PFSK-1 (cell line): ENCODE data around the gene CCT6A.

Source experiments
- POLR2AphosphoS5 ChIP-seq: IDR thresholded peaks from 2 replicates; pipeline ENCODE4 v1.6.1; 2012; ENCODE audit warnings: low read depth, mild to moderate bottlenecking, control low read depth, low read length, moderate library complexity
- TAF1 ChIP-seq: IDR thresholded peaks from 2 replicates; pipeline ENCODE4 v1.6.1; 2012; ENCODE audit warnings: low read length, control low read depth, borderline replicate concordance; ENCODE audit not compliant: insufficient read depth
- TF ChIP-seq, protein P1 (sequence below), 2 experiments: IDR thresholded peaks; 2 replicates each; pipeline versions ENCODE4 v1.6.1 to v1.8.0; 2011 to 2012; ENCODE audit warnings: low read depth in 2 of 2, low read length in 2 of 2, control low read depth in 1 of 2, inconsistent platforms in 1 of 2, mild to moderate bottlenecking in 1 of 2, moderate library complexity in 1 of 2; ENCODE audit not compliant: insufficient read depth in 1 of 2

DNA sequence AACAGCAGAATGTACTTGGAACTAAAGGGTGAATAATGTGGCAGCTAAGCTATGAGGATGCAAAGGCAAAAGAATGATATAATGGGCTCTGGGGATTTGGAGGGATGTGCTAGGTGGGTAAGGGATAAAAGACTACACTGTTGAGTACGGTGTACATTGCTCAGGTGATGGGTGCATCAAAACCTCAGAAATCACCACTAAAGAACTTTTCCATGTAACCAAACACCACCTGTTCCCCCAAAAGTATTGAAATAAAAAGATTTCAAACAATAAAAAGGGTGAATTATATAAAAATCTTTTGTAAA is 56.3 kb downstream of the CCT6A start:
- TF ChIP-seq, protein P1, sequence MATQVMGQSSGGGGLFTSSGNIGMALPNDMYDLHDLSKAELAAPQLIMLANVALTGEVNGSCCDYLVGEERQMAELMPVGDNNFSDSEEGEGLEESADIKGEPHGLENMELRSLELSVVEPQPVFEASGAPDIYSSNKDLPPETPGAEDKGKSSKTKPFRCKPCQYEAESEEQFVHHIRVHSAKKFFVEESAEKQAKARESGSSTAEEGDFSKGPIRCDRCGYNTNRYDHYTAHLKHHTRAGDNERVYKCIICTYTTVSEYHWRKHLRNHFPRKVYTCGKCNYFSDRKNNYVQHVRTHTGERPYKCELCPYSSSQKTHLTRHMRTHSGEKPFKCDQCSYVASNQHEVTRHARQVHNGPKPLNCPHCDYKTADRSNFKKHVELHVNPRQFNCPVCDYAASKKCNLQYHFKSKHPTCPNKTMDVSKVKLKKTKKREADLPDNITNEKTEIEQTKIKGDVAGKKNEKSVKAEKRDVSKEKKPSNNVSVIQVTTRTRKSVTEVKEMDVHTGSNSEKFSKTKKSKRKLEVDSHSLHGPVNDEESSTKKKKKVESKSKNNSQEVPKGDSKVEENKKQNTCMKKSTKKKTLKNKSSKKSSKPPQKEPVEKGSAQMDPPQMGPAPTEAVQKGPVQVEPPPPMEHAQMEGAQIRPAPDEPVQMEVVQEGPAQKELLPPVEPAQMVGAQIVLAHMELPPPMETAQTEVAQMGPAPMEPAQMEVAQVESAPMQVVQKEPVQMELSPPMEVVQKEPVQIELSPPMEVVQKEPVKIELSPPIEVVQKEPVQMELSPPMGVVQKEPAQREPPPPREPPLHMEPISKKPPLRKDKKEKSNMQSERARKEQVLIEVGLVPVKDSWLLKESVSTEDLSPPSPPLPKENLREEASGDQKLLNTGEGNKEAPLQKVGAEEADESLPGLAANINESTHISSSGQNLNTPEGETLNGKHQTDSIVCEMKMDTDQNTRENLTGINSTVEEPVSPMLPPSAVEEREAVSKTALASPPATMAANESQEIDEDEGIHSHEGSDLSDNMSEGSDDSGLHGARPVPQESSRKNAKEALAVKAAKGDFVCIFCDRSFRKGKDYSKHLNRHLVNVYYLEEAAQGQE (IDR thresholded peaks at IDR 0.05; ENCODE audit: insufficient read depth in 1 of 2, low read depth in 2 of 2, low read length in 2 of 2) = no peak
- TF ChIP-seq POLR2AphosphoS5 (no peak), TAF1 (no peak)
